Vagina (tissue), 2 donors: Measurements from ENCODE around the gene KLF4. TPM values are rescaled to one million over a fixed set of nuclear protein-coding genes. Genes with fewer than 3 reads are reported as not detected.

Experiments used
- DNase-seq, 2 donors: peaks; one replicate each; pipeline ENCODE4 v3.0.0-alpha.2; 2017; ENCODE audit errors: extremely low spot score in 2 of 2
- H3K27ac ChIP-seq: fragments of 200-600 bp; sonication (generic); one replicate; pipeline ENCODE4 v1.5.1; 2019
- H3K27me3 ChIP-seq: fragments of 200-600 bp; sonication (generic); one replicate; pipeline ENCODE4 v1.5.1; 2019
- H3K36me3 ChIP-seq, 2 donors: fragments of 200-600 bp; sonication (generic); one replicate each; pipeline ENCODE4 v1.5.1; 2017 to 2019
- H3K4me1 ChIP-seq: fragments of 200-600 bp; sonication (generic); one replicate; pipeline ENCODE4 v1.5.1; 2019
- H3K4me3 ChIP-seq, 2 donors: fragments of 200-600 bp; sonication (generic); 1 replicate in 1 of 2; 2 replicates in 1 of 2; pipeline ENCODE4 v1.5.1; 2016 to 2019
- H3K9me3 ChIP-seq: fragments of 200-600 bp; sonication (generic); one replicate; pipeline ENCODE4 v1.5.1; 2019
- CTCF ChIP-seq, 3 experiments: fragments of 450-650 bp in 2 of 3; fragments of 200-600 bp in 1 of 3; sonication (generic) in 1 of 3; IDR thresholded peaks; one replicate each; pipeline ENCODE4 v1.5.1; 2017 to 2019; ENCODE audit warnings: antibody characterized with exemption in 3 of 3, mild to moderate bottlenecking in 2 of 3, moderate library complexity in 2 of 3
- POLR2A ChIP-seq, 2 donors: fragments of 450-650 bp; IDR thresholded peaks; one replicate each; pipeline ENCODE4 v1.6.1; 2017; ENCODE audit warnings: antibody characterized with exemption in 2 of 2, mild to moderate bottlenecking in 2 of 2, moderate library complexity in 2 of 2
- POLR2AphosphoS5 ChIP-seq, 2 donors: sonication (generic); formaldehyde crosslinking; IDR thresholded peaks; one replicate each; pipeline ENCODE4 v1.9.0; 2017; ENCODE audit warnings: antibody characterized with exemption in 2 of 2, mild to moderate bottlenecking in 2 of 2, low read depth in 1 of 2; ENCODE audit not compliant: insufficient read depth in 1 of 2
- intact Hi-C: fragments of 100-400 bp; cut with DNase I; formaldehyde crosslinking; loops from one replicate; pipeline ENCODE4 v1.15.1; 2023
- total RNA-seq: library from RNA; depleted of rRNA; stranded (reverse); fragments of >200 nt; gene quantifications from one replicate; pipeline ENCODE4 v1.2.3, GENCODE V29; 2016

KLF4 gene
- total RNA-seq, 1 donor from 2014 or later: 144 TPM

GRCh38 chr9:107483666-107484065, 5.9 kb downstream of the KLF4 start:
- peaks cover 0 to 29% of the 10 kb centered on the region in 2 donors for H3K36me3 ChIP-seq
- H3K27me3 ChIP-seq: no peaks in the 10 kb centered on the region
- no peaks in the 10 kb centered on the region for H3K9me3 ChIP-seq
- TF ChIP-seq POLR2A (IDR thresholded peaks at IDR 0.05) (no peak), POLR2AphosphoS5 (IDR thresholded peaks at IDR 0.05; ENCODE audit: insufficient read depth in 1 of 2, low read depth in 1 of 2) (no peak), CTCF (IDR thresholded peaks at IDR 0.05) (no peak)
- peak overlapping the region in 1 of 2 donors; percentile 87 for H3K4me3 ChIP-seq
- peak overlapping the region; percentile 96 for H3K27ac ChIP-seq
- no peak for DNase-seq
- intact Hi-C loops: loop anchor here (10.0 kb wide), 2 partner anchors 251 to 791 kb away; no protein-coding TSS in a partner anchor
- H3K4me1 ChIP-seq: peaks cover 5% of the 10 kb centered on the region

- no peak for TF ChIP-seq CTCF (IDR thresholded peaks at IDR 0.05)
- no peak for TF ChIP-seq POLR2AphosphoS5 (IDR thresholded peaks at IDR 0.05; ENCODE audit: insufficient read depth in 1 of 2, low read depth in 1 of 2)
- no peak for TF ChIP-seq POLR2A (IDR thresholded peaks at IDR 0.05)
- no peak for DNase-seq
- no peaks in the 10 kb centered on the region for H3K9me3 ChIP-seq
- peaks cover 5% of the 10 kb centered on the region for H3K4me1 ChIP-seq
- H3K36me3 ChIP-seq: peaks cover 0 to 9% of the 10 kb centered on the region in 2 donors
- no peaks in the 10 kb centered on the region for H3K27me3 ChIP-seq
- peak overlapping the region; percentile 65 for H3K27ac ChIP-seq
- intact Hi-C loops: loop anchor here (10.0 kb wide), 2 partner anchors 254 to 794 kb away; no protein-coding TSS in a partner anchor
- H3K4me3 ChIP-seq: no peak overlapping the region
Observed at GRCh38 chr9:107481035-107481434, 8.5 kb downstream of the KLF4 start.

GRCh38 chr9:107480386-107480789, 9.2 kb downstream of the KLF4 start:
- DNase-seq: no peak
- intact Hi-C loops: loop anchor here (10.0 kb wide), 2 partner anchors 254 to 794 kb away; no protein-coding TSS in a partner anchor
- peak in 1 of 2 donors; percentile 70 for TF ChIP-seq POLR2AphosphoS5 (IDR thresholded peaks at IDR 0.05; ENCODE audit: insufficient read depth in 1 of 2, low read depth in 1 of 2)
- TF ChIP-seq CTCF (IDR thresholded peaks at IDR 0.05): no peak
- Histone ChIP-seq H3K27ac (peak overlapping the region; percentile 65), H3K36me3 (peaks cover 0 to 3% of the 10 kb centered on the region in 2 donors), H3K9me3 (no peaks in the 10 kb centered on the region), H3K4me1 (peaks cover 5% of the 10 kb centered on the region), H3K4me3 (no peak overlapping the region), H3K27me3 (no peaks in the 10 kb centered on the region)

- DNase-seq: no peak
- Histone ChIP-seq H3K4me1 (peaks cover 5% of the 10 kb centered on the region), H3K9me3 (no peaks in the 10 kb centered on the region), H3K36me3 (no peaks in the 10 kb centered on the region), H3K27me3 (no peaks in the 10 kb centered on the region), H3K27ac (no peak overlapping the region), H3K4me3 (no peak overlapping the region)
- intact Hi-C loops: no loop called here
- TF ChIP-seq POLR2AphosphoS5 (IDR thresholded peaks at IDR 0.05; ENCODE audit: insufficient read depth in 1 of 2, low read depth in 1 of 2) (no peak), CTCF (IDR thresholded peaks at IDR 0.05) (no peak), POLR2A (IDR thresholded peaks at IDR 0.05) (no peak)
Observed at GRCh38 chr9:107478805-107479204, 10.8 kb downstream of the KLF4 start.

- H3K36me3 ChIP-seq: no peaks in the 10 kb centered on the region
- intact Hi-C loops: no loop called here
Observed at GRCh38 chr9:107474124-107474523, 15.4 kb downstream of the KLF4 start.

More at GRCh38 chr9:107474124-107474523, 15.4 kb downstream of the KLF4 start:
- H3K9me3 ChIP-seq: no peaks in the 10 kb centered on the region
- no peak overlapping the region for H3K27ac ChIP-seq
- no peak overlapping the region for H3K4me3 ChIP-seq
- H3K4me1 ChIP-seq: no peaks in the 10 kb centered on the region
- H3K27me3 ChIP-seq: no peaks in the 10 kb centered on the region
- TF ChIP-seq POLR2A (IDR thresholded peaks at IDR 0.05) (no peak), POLR2AphosphoS5 (IDR thresholded peaks at IDR 0.05; ENCODE audit: insufficient read depth in 1 of 2, low read depth in 1 of 2) (no peak), CTCF (IDR thresholded peaks at IDR 0.05) (no peak)
- no peak for DNase-seq
